ENCODE results near the gene PYGO2.

GRCh38 chr1:154989195-154989860 is 27.7 kb upstream of the PYGO2 start:
- TF ChIP-seq CTCF (optimal IDR thresholded peaks at IDR 0.05 in 1 of 3, IDR thresholded peaks at IDR 0.05 in 1 of 3, conservative IDR thresholded peaks at IDR 0.05 in 1 of 3; ENCODE audit: extremely low read depth in 1 of 3, insufficient read depth in 2 of 3, low read length in 3 of 3) (no peak), EZH2 (IDR thresholded peaks at IDR 0.05; ENCODE audit: low read length) (no peak)
